WERI-Rb-1 (cell line): ENCODE data around the gene PCDH19.

Experiments
- DNase-seq: peaks from one replicate; pipeline ENCODE4 v3.0.0-alpha.2; 2020
- H3K27ac ChIP-seq: fragments of 250-450 bp; sonication (Bioruptor Pico); 2 replicates; pipeline ENCODE4 v1.5.1; 2020; ENCODE audit warnings: mild to moderate bottlenecking, moderate library complexity
- H3K27me3 ChIP-seq: fragments of 250-450 bp; sonication (Bioruptor Pico); 2 replicates; pipeline ENCODE4 v1.5.1; 2021; ENCODE audit warnings: mild to moderate bottlenecking, low read depth, moderate library complexity; ENCODE audit not compliant: insufficient read depth, severe bottlenecking
- H3K36me3 ChIP-seq: fragments of 250-450 bp; sonication (Bioruptor Pico); 2 replicates; pipeline ENCODE4 v1.5.1; 2020; ENCODE audit warnings: mild to moderate bottlenecking, moderate library complexity
- H3K4me3 ChIP-seq: 2 replicates; pipeline ENCODE4 v1.5.1; 2011; ENCODE audit warnings: low read depth, mild to moderate bottlenecking, control low read depth, low read length
- H3K9me3 ChIP-seq: fragments of 250-450 bp; sonication (Bioruptor Pico); 2 replicates; pipeline ENCODE4 v1.5.1; 2021; ENCODE audit warnings: mild to moderate bottlenecking, moderate library complexity; ENCODE audit not compliant: severe bottlenecking
- TF ChIP-seq, protein P1 (sequence below): IDR thresholded peaks from 2 replicates; pipeline ENCODE4 v1.5.1; 2011; ENCODE audit warnings: low read depth, mild to moderate bottlenecking, control low read depth, inconsistent platforms, low read length

PCDH19 gene

DNA sequence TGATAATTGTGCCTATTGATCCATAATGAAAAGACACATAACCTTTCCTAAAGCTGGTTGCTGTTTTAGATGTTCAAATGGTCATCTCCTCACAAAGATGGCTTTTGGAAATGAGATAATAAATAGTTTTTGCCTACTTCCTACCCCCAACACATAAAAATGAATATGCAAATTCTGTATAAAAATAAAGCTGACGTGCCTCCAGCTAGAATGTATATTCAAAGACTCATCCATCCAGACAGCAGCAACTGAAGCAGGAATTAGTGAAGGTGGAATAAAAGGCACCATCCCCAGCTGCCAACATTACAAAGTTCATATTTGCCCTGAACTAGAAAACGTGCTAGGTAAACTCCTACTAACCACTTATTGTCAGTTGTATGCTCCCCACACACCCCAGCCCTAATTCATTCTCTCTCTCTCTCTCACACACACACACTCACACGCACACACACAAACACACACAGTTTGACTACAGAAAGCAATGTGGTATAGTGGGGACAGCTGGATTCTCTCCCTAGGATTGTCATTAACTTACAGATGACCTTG, 53.6 kb downstream of the PCDH19 start:
- Histone ChIP-seq H3K36me3 (no peaks in the 10 kb centered on the region), H3K4me3 (no peak overlapping the region), H3K27ac (no peak overlapping the region), H3K27me3 (peaks cover 56% of the 10 kb centered on the region), H3K9me3 (no peaks in the 10 kb centered on the region)
- TF ChIP-seq, protein P1, sequence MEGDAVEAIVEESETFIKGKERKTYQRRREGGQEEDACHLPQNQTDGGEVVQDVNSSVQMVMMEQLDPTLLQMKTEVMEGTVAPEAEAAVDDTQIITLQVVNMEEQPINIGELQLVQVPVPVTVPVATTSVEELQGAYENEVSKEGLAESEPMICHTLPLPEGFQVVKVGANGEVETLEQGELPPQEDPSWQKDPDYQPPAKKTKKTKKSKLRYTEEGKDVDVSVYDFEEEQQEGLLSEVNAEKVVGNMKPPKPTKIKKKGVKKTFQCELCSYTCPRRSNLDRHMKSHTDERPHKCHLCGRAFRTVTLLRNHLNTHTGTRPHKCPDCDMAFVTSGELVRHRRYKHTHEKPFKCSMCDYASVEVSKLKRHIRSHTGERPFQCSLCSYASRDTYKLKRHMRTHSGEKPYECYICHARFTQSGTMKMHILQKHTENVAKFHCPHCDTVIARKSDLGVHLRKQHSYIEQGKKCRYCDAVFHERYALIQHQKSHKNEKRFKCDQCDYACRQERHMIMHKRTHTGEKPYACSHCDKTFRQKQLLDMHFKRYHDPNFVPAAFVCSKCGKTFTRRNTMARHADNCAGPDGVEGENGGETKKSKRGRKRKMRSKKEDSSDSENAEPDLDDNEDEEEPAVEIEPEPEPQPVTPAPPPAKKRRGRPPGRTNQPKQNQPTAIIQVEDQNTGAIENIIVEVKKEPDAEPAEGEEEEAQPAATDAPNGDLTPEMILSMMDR: no peak
- no peak for DNase-seq

GRCh38 chrX:100355680-100356079, 54.4 kb downstream of the PCDH19 start:
- H3K36me3 ChIP-seq: no peaks in the 10 kb centered on the region
- no peak overlapping the region for H3K27ac ChIP-seq
- no peaks in the 10 kb centered on the region for H3K9me3 ChIP-seq
- no peak overlapping the region for H3K4me3 ChIP-seq
- H3K27me3 ChIP-seq: peaks cover 49% of the 10 kb centered on the region
- no peak for DNase-seq
- TF ChIP-seq, protein P1: no peak

GRCh38 chrX:100353326-100353725, 56.7 kb downstream of the PCDH19 start:
- Histone ChIP-seq H3K27me3 (peaks cover 37% of the 10 kb centered on the region), H3K4me3 (no peak overlapping the region), H3K27ac (no peak overlapping the region), H3K9me3 (no peaks in the 10 kb centered on the region), H3K36me3 (no peaks in the 10 kb centered on the region)
- TF ChIP-seq, protein P1: no peak
- no peak for DNase-seq

DNA sequence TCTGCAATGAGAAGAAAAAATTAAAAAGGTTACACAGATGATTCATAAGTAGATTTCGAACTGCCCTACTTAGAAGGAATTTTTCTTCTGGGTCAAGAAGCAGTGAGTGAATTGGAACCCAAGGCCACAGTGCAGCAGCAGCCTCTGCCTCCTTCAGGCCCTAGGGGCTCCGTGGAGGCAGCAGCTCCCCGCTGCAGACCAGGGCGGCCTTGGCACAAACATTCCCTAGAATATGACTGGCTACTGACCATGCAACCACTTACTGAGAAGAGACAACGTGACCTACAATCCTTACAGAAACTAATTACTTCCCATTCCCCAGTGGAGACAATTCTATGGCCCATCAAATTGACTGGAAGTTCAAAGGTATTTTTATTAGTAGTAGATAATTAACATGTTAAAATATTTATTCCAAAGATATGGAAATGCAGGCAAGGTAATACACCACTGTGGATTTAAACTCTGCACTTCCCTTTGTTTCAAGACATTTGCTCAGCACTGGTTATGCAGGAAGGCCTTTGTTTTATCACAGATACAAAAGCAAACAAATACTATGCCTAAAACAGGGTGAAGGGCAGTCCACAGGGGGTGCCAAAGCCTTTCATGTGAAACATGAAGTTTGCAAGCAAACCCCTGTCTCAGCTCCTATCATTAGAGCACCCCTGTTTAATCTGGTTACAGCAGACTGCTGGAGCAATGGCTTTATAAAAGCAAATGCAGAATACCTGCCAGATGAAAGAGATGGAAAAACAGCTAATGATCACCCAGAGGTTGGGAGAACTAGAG, 59.2 kb downstream of the PCDH19 start:
- DNase-seq: no peak
- Histone ChIP-seq H3K27ac (no peak overlapping the region), H3K36me3 (no peaks in the 10 kb centered on the region), H3K27me3 (peaks cover 38% of the 10 kb centered on the region), H3K9me3 (no peaks in the 10 kb centered on the region), H3K4me3 (no peak overlapping the region)
- TF ChIP-seq, protein P1: no peak

DNA sequence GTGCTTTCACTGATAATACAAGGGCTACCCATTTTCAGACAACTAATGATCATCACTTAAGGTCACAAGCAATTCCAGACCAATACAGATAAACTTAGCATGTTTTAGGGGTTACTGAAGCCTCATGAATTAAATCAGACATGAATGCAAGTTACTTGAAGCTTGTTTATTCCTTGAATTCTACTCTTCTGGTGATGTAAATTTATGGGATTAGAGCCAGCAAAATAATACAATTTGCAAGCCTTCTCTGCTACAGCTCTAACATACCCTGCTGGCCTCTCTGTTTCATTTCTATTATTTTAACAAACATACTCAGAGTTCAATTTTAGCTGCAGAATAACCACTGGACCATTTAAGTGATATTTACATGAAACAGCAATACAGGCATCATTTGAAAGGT, 60.7 kb downstream of the PCDH19 start:
- Histone ChIP-seq H3K36me3 (no peaks in the 10 kb centered on the region), H3K9me3 (no peaks in the 10 kb centered on the region), H3K4me3 (no peak overlapping the region), H3K27me3 (peaks cover 33% of the 10 kb centered on the region), H3K27ac (no peak overlapping the region)
- TF ChIP-seq, protein P1: no peak
- no peak for DNase-seq
